ENCODE measurements around the gene CMC4.

GRCh38 chrX:155022585-155022984, 48.4 kb downstream of the CMC4 start, which contains the start of gene F8:
- TF ChIP-seq CTCF (IDR thresholded peaks at IDR 0.05) (no peak), EZH2phosphoT487 (IDR thresholded peaks at IDR 0.05) (no peak), EZH2 (IDR thresholded peaks at IDR 0.05) (no peak)
